Prostate gland (tissue), 2 donors: ENCODE data around the gene PTPRD.

ENCODE experiments used
- POLR2A ChIP-seq: fragments of 450-650 bp; IDR thresholded peaks from one replicate; pipeline ENCODE4 v1.6.1; 2016; ENCODE audit warnings: antibody characterized with exemption, mild to moderate bottlenecking
- POLR2AphosphoS5 ChIP-seq: sonication (generic); formaldehyde crosslinking; IDR thresholded peaks from one replicate; pipeline ENCODE4 v1.6.1; 2017; ENCODE audit warnings: antibody characterized with exemption
- TF ChIP-seq, protein P1 (sequence below), 4 experiments: fragments of 200-600 bp in 2 of 4; fragments of 450-650 bp in 2 of 4; sonication (generic) in 2 of 4; IDR thresholded peaks; 1 replicate in 3 of 4; 2 replicates in 1 of 4; pipeline ENCODE4 v1.5.1; 2016 to 2019; ENCODE audit warnings: antibody characterized with exemption in 4 of 4, mild to moderate bottlenecking in 2 of 4, moderate library complexity in 2 of 4

DNA sequence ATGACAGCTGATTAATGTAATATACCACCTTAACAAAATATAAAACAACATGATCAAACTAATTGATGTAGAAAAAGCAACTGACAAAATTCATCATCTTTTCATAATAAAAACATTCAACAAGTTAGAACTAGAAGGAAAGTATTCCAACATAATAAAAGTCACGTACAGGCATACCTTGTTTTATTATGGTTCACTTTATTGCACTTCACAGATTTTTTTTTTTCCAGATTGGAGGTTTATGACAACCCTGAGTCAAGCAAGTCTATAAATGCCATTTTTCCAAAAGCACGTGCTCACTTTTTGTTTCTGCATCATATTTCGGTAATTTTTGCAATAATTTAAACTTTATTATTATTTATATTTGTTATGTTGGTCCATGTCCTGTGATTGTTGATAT lies 1120.3 kb downstream of the PTPRD start:
- TF ChIP-seq, protein P1, sequence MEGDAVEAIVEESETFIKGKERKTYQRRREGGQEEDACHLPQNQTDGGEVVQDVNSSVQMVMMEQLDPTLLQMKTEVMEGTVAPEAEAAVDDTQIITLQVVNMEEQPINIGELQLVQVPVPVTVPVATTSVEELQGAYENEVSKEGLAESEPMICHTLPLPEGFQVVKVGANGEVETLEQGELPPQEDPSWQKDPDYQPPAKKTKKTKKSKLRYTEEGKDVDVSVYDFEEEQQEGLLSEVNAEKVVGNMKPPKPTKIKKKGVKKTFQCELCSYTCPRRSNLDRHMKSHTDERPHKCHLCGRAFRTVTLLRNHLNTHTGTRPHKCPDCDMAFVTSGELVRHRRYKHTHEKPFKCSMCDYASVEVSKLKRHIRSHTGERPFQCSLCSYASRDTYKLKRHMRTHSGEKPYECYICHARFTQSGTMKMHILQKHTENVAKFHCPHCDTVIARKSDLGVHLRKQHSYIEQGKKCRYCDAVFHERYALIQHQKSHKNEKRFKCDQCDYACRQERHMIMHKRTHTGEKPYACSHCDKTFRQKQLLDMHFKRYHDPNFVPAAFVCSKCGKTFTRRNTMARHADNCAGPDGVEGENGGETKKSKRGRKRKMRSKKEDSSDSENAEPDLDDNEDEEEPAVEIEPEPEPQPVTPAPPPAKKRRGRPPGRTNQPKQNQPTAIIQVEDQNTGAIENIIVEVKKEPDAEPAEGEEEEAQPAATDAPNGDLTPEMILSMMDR (IDR thresholded peaks at IDR 0.05): no peak
- no peak for TF ChIP-seq POLR2AphosphoS5
- no peak for TF ChIP-seq POLR2A
